Measurements from ENCODE around the gene DLG2.

DLG2 gene

DNA sequence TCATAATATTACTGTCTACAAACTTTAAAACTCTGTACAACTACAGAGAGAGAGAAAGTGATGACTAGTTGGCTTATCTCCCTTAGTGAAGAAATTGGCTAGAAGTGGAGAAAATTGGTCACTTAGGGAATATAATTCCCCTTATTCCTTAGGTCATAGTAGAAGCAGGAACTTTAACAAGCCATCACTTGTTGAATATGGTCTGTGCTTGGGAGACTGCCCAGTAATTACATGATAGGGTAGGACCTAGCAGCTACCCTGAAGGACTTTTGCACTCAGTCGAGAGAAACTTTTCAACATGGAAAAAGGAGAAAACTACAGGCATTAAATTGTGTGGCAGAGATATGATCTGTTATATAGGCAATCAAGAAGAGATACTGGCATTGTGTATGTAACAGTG lies 1764.5 kb downstream of the DLG2 start:
- no peak for DNase-seq

DNA sequence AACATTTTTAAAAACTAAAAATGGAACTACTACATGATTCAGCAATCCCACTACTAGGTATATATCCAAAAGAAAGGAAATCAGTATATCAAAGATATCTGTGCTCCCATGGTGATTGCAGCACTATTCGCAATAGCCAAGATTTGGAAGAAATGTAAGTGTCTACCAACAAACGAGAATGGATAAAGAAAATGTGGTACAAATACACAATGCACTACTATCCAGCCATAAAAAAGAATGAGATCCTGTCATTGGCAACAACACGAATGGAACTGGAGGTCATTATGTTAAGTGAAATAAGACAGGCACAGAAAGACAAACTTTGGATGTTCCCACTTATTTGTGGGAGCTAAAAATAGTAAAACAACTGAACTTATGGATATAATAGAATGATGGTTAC lies 1765.1 kb downstream of the DLG2 start:
- no peak for DNase-seq

DNA sequence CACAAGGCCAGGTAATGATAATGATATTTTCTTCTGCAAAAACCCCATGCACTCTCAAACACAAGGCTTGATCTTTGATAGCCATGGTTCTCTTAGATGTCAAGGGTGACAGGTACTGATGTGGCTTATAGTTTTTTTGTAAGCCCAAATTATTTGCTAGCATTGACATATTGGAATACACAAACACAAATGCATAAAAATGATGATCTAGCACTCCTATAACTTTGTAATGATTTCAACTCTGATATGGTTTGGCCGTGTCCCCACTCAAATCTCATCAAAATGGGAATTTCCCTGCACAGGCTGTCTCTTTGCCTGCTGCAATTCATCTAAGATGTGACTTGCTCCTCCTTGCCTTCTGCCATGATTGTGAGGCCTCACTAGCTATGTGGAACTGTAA lies 1768.5 kb downstream of the DLG2 start:
- DNase-seq, result no peak

DNA sequence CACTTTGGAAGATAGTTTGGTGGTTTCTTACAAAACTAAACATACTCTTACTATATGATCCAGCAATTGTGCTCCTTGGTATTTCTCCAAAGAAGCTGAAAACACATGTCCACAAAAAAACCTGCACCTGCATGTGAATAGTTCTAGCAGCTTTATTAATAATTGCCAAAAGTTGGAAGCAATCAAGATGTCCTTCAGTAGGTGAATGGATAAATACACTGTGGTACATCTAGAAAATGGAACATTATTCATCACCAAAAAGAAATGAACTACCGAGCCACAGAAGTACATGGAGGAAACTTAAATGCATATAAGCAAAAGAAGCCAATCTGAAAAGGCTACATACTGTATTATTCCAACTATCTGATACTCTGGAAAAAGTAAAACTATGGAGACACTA lies 1771.9 kb downstream of the DLG2 start:
- DNase-seq, result no peak

DNA sequence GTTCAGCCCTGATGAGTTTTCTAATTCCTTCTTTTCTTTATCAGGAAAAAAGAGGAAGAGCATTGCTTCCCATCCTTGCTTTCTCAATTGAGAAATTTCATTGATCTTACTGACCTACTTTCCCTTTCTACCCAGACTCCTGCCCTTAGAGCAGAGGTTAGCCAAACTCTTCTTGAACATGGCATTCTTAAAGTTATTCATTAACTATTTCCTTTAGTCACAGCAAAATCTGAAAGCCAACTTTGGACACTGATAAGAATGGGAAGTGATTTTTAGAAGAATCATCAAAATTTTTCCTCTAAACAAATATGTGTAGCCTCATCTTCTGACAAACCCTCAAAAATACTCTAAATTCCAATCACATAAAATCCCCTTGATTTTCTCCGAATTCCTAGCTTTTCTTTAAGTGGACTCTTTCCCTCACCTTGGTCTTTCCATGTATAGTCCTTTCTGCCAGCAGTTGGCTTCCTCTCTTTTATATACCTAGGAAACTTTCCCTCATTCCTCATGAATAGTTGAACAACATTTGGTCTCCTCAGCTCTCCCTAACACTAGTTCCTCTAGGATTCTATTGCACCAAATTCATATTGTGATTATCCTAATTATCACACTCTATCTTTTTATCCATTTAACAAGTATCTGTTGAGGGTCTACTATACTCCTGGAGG lies 1774.2 kb downstream of the DLG2 start:
- DNase-seq, result no peak

DNA sequence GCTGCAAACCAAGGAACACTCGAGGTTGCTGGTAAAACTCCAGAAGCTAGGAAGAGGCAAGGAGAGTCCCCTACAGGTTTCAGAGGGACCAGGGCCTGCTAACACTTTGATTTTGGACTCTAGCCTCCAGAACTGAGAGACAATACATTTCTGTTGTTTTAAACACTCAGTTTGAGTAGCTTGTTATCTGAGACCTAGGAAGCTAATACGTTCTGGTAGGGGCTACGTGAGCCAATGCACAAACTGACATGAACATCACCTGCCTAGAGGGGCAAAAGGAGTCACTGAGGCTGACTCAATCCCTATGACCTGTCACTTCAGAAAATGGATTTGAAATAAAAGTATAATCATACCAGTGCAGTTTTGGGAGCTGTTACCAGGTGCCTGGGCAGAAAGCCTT lies 1775.1 kb downstream of the DLG2 start:
- DNase-seq, result no peak

DNA sequence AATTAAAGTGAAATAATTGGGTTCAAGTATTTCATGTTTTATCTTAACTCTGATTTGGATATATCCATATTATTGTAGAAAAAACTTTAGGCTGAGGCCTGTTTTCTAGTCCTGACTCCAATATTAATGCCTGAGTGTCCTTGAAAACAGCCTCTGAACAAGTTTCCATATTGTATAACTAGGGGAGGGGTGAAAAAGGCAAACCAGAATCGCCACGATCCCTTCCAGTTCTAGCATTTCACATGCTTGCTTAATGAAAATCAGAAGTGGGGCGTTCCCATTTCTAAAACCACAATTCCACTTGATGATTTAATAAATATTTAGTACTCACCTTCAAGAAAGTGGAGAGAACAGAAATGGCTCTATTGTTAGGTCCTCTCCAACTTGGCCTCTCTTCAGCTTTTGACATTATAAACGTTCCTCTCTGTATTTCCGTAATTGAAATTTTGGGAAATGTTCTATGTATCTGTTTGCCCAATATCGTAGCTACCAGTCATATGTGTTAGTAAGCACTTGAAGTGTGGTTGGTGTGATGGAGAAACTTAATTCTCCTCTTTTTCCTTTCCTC lies 1779.6 kb downstream of the DLG2 start:
- DNase-seq, result no peak

DNA sequence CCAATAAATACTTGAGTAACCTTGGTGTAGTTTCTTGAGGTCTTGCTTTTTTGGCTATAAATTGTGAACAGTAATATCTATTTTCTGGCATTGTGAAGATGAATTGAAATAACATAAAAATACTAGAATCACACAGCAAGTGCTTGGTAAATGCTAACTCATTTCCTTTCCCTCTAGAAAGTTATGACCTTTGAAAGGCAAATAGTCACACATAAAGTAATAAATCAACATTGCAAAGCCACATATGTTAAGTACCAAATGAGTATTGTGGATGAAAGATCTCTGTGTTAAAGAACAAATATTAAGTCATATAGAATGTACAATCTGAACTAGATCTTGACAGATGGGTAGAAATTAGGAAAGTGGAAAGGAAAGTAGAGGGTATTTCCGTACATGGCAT lies 1781.3 kb downstream of the DLG2 start:
- no peak for DNase-seq

DNA sequence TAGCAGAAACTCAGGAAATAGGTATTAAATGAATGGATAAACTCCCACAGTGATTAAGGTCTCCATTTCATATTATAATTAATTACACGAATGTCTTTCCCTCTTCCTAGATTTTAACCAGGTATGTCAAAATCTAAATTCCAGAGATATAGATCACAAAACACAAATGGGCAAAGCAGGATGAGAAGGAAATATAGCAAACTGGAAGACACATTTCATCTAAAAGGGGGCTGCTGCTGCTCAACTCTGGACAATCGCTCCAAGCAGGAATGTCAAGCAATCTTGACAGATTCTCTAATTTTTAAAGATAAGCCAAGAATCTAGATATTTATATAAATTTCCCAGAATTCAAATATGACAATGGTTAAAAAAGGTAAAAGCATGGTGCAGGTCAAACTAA lies 1786.8 kb downstream of the DLG2 start:
- DNase-seq, result no peak

DNA sequence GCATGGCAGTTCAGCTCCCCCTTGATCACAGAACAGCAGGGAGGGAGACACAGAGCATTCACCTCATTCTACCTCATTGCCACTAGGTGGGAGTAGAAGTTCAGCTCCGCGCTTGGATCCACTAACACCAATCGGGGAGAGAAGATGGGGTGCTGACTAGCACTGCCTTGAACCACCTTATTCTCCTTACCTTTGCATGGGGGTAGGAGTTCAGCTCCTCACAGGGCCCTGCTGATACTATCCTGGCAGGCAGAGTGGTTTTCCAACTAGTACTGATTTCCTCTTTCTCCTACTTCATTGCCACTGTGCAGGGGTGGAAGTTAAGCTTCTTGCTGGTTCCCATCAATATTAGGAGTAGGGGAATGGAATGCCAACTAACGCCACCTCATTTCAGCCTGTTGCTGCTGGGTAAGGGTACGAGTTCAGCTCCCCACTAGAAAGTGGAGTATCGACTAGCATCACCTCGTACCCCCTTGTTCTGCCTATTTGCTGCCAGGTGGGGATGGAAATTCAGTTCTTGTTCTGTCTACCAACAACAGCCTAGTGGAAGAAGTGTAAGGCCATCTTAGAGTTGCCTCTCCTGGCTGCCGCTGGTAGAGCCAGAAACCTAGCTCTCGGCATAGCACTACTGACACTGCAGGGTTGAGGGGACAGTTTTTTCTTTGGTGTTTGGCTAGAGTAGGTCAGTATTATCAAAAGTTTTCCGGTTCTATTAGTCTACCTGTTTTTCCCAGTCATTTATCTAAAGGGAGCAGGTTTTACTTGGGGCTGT lies 1790.1 kb downstream of the DLG2 start:
- DNase-seq, result peak; percentile 52 to 77

DNA sequence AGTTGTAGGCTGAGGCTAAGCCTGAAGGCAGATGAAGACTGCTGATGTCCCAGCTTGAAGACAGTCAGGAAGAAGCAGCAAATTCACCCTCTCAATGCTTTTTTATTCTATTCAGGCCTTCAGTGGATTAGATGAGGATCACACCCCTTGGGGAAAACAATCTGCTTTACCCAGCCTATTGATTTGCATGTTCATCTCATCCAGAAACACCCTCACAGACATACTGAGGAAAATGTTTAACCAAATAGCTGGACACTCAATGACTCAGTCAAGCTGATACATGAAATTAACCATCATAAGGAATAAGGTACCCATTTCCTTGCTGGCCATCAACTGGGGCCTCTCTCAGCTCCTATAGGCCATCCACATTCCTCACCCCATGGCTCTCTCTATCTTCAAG lies 1791.1 kb downstream of the DLG2 start:
- DNase-seq, result no peak

DNA sequence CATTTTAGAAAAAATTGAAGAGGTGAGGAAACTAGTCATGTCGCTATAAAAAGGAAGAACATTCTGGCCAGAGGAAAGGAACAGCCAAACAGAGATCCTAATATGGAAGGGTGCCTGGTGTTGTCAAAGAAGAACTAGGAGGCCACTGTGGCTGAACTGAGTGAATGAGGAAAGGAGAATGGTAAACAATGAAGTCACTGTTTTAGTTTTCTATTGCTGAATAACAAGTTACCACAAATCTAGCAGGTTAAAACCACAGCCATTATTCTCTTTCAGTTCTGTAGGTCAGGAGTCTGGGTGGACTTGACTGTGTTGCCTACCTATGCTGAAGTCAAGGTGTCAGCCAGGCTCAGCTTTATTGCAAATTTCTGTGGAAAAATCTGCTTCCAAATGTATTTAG lies 1791.7 kb downstream of the DLG2 start:
- no peak for DNase-seq

DNA sequence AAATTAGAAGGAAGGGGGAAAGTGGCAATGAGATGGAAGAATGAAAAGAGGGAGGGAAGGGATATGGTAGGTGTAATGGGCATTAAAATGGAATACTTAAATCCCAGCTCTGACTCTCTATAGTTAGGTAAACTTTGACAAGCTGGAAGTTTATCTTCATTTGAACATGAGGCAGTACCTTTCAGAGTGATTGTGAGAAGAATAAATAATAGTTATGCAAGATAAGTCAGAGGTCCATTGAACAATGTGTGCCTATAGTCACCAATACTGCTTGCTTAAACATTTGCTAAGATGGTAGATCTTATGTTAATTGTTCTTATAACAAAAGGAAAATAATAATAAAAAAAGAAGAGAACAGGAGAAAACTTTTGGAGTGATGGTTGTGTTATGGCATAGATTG lies 1795.2 kb downstream of the DLG2 start:
- DNase-seq, result no peak

DNA sequence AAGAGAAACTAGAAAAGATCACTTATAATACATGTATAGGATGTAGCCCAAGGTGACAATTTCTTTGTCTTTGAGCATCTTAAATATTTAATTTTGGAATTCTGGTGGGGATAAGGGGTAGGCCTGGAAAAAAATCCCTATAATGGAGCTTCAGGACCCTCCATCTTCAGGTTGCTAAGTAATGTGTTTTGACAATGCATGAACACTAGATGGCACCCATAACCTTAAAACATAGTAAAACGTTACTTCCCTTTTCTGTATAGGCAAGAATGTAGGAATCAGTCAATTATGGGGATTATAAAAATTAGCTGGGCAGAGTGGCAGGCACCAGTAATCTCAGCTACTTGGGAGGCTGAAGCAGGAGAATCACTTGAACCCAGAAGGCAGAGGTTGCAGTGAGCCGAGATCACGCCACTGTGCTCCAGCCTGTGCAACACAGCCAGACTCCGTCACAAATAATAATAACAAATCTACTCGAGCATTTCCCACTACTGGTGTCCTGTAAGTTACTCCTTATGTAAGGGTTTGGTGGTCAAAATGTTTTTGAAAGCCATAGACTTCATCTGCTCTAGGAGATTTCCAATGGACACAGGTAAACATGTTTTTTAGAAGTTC lies 1799.1 kb downstream of the DLG2 start:
- peak; percentile 76 to 85 for DNase-seq

DNA sequence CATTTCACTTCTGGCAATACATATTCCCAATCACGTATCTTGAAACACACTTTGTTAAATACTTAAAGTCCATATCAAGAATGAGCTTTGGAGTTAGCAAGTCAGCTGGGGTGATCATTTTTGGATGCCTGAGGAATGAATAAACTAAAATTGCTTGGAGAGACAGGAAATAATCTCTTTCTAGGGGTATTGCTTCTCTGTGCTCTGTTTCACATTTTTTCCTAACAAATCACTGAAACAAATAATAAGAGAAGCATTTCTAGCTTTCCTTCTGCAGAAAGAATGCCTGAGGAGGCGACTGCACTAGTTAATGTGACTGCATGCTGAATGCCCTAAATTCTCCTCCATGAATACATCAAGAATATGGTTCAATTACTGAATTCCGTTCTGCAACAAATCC lies 1799.6 kb downstream of the DLG2 start:
- DNase-seq, result no peak

DNA sequence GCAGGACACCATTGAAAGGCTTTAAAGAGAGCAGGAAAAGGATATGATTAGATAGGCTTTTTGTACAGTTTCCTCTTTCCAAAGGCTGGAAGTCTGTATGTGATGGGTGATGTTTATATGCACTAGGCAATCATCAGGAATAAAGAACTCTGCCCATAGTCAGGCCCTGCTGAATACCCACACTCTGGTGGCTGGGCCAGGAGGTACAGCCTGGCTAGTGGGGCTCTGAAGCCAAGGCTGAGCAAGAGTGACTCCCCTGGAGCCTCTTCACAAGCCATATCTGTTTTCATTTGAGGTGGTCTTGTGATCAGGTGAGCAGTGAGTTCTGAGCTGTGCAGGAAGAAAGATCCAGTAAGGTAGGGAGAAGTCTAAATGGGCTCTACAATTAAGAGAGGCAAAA lies 1801.1 kb downstream of the DLG2 start:
- no peak for DNase-seq

DNA sequence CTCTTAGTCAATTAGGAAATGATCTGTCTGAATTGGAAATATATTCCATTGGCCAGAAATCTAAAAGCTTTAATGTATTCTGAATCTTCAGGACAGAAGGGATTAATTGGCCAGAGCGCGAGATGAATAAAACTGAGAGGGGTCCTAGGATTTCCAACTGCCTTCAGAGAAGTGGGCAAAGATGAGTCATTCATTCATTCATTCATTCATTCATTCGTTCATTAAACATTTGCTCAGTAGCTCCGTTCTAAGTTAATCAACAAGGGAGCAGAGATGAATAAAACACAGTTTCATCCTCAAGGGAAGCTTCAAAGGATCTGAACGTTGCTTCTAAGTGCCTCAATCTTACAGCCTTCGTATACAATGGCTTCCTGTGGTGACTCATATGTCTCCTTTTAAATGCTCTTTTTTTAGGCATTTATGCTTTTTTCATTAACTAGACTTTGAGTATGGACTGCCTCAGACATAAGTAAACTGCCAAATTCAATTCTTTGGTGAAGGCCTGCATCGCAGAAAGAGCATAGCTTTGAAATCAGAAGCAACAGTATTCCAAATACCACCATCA lies 1803.6 kb downstream of the DLG2 start:
- DNase-seq, result no peak

DNA sequence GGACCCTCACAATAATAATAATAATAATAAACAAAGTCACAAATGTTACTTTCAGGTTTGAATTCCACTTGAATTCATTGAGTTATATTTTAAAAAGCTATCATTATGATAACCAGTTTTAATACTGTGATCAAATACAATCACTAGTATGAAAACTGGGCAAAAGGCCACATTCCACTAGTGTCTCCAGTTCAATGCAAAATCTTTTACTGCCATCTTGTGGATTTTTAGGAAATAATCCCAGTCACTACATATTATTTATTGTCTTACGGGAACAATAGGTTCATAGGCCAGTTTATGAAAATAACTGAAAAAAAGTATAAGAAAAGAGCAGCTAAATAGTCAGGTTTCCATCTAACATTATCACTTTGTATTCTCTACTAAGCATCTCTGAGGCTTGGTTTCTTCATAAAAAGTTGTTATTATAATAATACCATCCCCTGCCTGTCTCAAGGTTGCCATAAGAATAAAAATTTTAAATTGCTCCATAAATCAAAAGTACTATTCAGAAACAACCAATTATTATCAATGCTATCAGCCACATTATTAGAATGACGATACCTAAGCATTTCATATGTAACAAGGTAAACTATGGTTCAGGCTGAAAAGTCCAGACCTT lies 1807.1 kb downstream of the DLG2 start:
- peak; percentile 61 to 84 for DNase-seq

DNA sequence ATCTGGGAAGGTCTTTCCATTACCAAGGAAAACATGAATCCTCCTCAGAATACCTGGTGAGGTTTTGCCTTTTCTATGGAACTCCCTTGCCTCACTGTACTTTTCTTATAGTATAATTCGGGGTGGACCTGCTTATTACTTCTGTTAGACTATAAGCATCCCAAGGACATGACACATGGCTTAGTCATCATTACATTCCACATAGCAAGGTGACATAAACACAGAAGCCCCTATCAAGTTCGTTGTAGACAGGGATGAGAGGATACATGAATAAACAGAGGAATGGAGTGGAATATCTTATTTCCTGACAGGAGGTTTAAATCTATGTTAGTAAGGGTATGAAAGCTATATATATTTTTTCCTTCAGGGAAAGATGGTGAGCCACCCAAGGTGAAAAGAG lies 1808.8 kb downstream of the DLG2 start:
- DNase-seq, result no peak

DNA sequence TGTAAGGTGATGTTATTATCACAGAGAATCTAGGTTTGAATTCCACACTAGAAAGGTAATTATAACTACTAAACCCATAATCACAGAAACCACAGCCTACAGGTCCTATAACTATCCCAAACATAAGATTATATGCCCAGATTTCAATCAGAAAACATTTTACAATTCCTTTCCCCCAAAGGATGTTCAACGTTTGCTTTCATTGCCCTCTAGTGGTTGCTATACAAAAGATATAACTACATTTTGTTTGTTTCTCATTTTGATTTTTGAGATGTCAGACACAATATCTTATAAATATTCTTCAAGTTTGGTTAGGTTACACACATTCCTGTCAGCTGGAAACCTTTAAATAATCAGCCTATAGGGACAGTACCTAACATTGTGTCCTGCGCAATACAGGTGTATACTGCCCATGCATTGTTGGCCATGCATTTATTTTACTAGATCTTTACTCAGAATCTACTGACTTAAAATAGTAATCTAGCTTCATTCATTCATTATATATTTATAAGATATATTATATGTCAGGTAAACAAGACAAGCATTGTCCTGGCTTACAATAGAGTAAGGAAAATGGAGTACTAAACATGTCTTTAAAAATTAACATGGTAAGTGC lies 1810.5 kb downstream of the DLG2 start:
- peak; percentile 30 to 58 for DNase-seq

DNA sequence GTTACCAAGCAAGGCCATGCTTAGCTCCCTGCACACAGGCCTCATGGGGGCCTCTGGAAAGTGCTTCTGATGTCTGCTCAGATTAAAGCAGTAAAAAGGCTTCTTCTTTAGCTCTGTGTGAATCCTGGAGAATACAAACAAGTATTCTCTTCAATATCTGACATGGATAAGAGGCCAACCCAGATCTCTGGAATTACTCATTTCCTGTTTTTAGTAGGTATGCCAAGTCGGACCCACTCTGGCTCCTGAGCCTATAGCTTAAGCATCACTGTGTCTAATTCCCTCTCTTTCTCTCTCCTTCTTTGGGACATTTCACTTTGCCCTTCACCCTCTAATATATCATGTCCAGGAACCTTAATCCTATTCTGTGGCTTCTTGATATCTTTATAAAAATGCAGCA lies 1811.4 kb downstream of the DLG2 start:
- no peak for DNase-seq

DNA sequence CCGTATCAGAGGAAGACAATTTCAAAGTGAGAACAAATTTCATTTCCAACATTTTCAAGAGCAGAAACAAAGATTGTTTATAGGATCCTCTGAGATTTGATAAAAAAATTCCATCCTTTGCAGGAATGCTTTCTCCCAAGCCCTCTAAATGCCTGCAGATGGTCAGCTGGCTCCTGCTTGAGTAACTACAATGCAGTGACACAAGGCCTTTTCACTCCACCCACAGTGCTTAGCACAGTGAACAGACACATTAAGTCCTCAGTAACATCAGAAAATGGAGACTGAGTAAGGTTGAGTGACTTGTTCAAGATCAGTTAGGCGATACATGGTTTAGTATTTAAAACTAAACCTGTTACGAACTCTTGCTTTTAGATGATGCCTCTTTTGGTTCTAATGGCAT lies 1813.8 kb downstream of the DLG2 start:
- no peak for DNase-seq

DNA sequence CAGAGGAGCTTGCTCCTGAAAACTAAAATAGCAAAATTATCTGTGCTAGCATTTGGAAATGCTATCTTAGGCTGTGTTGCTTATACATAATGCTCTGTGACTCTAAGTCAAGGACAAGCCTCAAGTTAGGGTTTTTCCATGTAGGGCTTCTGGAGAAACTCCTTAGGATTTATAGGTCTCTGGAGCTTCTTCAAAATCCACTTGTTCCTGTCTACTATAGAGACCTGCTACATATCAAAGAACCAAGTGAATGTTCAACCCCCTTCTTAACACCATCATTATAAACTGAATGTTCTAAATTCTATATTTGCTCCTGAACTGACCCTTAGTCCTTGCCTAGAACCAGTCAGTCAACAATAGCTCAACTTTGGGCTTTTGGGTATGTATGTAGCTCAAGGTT lies 1817.9 kb downstream of the DLG2 start:
- DNase-seq, result no peak
